Daoy (cell line): Measurements from ENCODE around the gene MLN. TPM values are rescaled to one million over a fixed set of nuclear protein-coding genes. Genes with fewer than 3 reads are reported as not detected.

Source experiments
- DNase-seq: peaks from one replicate; pipeline ENCODE4 v3.0.0-alpha.2; 2015; ENCODE audit warnings: low read depth
- total RNA-seq: library from RNA; depleted of rRNA; stranded (reverse); fragments of >200 nt; shearing (Covaris generic); gene quantifications from 2 replicates; pipeline ENCODE4 v1.2.3, GENCODE V29; 2014

Gene MLN
- total RNA-seq, 1 experiment from 2014 or later: not detected

GRCh38 chr6:33788694-33789549 lies 14.9 kb downstream of the MLN start, which contains the start of gene LEMD2:
Gene LEMD2, minus strand, starts transcription at chr6:33789130. Its CDS starts 14 bp downstream, at chr6:33789116.
- peak; percentile 99 for DNase-seq

DNA sequence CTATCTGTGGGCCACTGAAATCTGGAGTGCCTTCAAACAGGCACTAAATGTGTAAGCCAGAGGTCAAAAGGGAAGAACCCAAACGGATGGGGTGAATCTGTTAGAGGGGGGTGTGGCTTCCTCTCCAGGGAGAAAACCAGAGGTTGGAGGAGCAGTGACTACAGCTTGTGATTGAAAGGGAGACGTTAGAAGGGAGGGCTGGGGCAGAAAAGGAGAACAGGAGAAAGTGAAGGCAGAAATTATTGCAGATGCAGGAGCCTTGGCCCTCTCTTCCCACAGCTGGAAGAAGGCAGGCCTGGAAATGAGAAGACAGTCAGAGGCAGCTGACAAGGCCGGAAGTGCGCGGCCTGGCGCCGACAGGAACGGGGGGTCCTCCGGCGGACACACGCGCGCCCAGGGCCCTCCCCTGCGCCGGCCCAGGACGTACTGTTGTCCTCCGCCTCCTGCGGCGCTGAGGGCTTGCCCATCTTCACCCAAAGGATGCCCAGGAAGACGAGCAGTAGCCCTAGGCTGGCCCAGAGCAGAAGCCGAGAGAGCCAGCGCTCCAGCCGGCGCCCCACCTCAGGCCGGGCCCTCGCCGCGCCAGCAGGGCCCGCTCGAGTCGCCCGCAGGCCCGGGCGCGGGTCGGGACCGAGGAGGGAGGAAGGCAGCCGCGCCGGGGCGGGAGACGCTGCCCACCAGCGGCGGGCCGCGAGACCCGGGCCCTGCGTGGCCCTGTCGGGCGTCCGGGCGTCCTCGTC lies 15.7 kb downstream of the MLN start:
- DNase-seq: peak; percentile 91

DNA sequence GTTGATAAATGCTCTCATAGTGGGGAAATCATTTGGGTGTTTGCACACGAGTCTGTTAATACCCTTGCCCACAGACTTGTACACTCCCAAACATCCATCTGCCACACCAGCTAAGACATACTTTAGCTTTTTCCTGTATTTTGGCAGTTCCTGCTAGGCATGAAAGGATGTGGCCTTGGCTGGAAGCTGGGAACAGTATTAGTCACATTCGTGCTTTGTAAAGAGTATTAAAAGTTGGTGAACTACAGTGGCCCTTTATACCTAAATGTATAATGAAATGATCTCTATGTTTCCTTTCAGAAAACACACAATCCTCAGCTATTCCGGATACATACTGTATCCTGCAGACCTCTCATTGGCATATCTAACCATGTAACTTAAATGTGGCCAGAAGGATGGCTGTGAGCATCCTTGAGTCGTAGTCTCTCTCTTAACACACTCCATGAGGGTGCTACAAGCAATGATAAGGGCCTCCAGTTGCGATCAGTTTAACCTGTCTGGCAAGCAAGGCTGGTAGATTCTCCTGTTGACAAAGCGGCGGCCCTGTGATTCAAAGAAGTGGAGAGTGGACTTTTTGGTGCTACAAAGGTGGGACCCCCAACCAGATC lies 16.4 kb downstream of the MLN start:
- DNase-seq: no peak

DNA sequence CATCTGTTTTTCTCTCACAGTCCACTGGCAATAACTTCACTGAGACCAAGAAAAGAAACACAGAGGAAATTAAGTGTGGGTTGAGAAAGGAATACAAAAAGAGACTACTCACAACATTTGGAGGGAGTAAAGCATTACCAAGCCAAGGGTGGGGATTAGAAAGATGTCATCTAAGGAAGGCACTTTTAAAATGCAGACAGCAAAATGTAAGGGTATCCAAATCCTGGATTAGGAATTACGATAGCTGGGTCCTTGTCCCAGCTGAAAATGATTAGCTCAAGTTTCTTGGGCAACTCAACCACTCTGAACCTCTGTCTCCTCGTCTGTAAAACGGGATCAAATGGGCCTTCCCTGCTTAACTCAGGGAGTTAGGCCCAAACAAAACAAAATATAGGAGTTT lies 17.1 kb downstream of the MLN start:
- no peak for DNase-seq

- peak; percentile 92 for DNase-seq
These were observed 18.0 kb downstream of the MLN start for GRCh38 chr6:33785778-33786177.

DNA sequence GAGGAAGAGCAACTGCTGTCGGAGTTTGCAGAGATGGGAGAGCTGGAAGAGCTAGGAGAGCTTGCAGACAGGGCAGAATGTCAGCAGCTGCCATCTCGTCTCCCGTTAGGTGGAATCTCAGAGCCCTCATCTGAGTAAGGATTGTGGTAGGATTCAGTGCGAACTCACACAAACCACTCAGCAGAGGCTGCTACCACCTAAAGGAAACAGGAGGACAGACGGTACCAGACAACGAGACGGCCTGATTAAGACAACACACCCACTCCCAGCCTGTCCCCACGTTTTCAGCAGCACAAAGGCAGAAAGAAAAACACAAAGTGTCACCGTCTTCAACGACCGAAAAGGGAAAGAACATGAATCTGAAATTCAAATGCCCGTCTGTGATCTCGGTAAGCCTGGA lies 19.0 kb downstream of the MLN start:
- no peak for DNase-seq

DNA sequence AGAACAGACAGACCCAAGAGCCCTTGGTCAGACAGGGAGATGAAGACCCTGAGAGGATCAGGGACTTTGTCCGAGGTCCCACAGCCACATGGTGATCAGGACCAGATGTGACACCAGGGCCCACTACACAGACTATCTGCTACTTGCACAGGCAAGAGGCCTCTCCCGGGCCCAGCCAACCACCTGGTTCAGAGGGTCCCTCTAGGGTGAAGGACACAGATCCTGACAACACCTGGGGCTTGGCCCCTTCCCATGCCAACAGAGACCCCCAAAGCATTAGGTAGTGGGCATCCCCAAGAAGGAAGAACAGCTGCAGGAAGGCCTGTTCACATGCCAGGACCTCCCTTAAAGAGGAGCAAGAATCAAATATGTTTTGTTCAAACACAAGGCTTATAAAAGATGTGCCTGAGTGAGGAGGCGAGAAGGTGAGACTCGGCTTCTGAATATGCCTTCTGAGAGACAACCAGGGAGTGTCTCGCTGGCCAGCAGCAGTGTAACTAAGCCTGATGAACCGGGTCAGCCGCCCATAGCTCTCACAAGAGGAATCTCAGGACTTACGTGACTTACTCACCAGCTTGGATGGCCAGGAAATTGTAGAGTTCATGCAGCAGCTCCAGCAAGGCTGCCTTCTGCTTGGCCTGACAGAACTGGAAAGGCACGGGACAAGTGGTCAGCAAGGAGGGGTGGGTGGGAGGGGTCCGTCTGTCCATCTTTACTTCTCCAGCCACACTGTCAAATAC lies 19.9 kb downstream of the MLN start:
- DNase-seq: no peak

GRCh38 chr6:33782561-33782960 lies 21.2 kb downstream of the MLN start:
- no peak for DNase-seq

DNA sequence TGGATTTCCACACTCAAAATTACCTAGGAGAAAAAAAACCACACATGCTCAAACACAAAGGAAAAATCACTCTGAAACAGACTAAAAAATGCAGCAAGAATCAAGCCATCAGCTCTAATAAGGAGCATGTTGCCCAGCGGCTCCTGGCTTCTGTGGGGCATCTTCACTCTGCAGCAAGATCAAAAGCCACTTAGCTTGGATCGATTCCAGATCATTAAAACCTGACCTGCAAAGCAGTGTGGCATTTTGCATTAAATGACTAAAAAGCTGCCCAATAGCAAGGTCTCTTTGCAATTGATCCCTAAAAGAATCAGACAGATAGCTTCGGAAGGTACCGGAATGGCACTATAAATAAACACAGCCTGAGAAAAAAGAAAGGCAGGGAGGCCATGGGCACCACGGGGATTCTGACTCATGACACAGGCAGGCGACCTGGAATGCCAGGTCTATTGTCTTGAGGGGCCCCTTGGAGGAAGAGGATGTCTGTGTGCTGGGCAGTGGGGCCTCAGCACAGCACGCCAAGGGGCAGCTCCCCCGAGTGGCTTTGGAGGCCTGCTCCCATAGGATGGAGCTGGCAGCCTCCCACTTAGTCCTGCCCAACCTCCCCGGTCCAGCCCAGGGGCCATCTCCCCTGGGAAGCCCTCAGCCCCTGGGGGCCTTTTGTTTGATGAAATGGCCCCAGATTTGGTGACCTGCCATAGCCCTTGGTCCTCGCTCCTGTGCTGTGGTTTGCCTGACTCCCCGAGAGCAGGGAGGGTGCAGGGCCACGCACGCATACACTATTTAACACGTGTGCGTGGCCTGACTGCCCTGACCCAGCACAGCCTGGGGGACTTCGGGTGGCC lies 22.4 kb downstream of the MLN start:
- peak; percentile 96 for DNase-seq

- no peak for DNase-seq
These were observed 23.9 kb downstream of the MLN start for GRCh38 chr6:33779895-33780294.

DNA sequence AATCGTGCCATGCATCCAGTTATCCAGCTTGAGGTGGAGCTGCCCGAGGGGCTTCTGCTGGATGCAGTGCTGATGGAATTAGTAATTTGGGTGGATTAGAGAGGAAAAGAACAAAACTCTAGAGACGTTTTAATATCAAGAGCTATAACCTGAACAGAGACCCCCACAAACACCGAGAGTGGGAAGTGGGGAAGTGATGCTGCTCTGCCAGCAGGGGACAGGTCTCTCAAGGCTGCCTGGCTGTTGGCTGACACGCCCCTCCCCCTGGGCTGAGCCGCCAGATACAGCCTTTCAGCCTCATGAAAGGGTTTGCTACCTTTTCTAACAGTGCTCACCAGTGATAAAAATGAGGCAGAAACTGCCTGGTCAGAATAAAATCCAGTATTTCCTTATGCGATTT lies 24.5 kb downstream of the MLN start:
- DNase-seq: no peak

DNA sequence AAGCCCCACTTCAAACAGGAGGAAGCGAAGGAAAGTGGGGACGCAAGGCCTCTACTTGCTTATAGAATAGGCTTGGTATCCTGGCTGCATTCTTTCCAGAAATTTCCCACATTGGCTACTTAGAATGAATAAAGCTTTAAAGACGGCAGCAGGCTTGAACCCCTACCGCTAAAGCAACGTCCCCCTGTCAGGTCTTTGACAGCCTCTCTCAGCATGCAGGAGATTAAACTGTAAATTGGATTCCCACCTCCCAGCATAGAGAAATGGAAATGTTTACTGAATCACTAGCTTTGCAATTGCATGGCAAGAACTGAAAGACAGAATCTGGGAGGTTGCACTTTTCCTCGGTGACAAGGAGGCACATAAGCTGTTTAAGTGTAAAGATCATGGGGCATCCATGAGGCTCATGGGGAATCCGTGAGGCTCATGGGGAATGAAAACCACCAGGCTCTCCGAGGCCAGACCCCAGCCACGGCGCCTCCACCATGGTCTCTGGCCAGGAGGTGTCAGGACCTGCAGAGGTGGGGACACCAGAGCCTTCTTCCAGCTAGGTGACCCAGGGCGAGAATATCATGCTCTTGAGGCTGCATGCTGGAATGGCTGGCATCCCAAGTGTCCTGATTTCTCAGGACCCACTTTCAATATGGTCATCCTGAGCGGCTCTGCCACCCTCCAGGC lies 25.2 kb downstream of the MLN start:
- DNase-seq: no peak

DNA sequence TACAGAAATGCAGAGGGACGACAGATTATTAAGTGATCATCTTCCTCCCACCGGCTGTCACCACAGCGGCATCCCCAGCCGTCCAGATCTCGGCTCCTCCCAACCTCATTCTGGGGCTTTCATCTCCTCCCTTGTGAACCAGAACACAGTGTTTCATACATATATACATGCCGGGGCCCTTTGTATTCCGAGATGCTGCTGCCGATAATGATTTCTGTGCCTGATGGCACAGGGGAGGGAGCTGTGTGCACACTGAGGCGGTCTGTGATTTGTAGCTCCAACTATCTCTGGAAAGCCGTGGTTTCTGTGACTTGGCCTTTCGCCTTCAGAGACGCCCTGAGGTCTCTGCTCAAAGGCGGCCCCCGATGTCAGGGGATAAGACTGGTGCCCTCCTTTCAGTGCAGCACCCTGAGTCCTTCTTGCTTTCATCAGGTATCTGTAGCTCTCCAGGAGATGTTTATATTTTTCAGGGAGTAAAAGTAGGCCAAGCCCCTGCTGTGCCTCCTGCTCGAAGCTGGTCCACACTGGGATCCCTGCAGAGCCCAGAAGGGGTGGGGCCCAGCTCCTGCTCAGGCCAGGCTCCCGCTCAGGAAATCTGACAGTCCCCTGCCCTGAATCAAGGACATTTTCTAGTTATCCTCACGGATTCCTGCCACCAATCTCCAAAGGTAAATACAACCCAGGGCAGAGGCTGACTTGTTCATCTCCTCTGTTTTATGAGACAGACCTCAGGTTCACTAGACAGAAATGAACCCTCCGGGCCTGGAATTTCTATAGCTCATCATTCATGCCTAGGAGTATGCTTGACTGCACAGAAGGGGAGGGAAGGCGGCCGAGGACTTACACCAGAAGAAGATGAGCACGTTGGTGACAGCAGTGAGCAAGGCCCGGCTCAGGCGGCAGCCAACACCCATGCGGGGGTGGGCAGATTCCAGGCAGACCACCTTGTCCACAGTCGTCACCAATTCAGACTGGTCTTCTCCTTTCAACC lies 26.1 kb downstream of the MLN start:
- no peak for DNase-seq

GRCh38 chr6:33776764-33777163 lies 27.0 kb downstream of the MLN start:
- DNase-seq: no peak

GRCh38 chr6:33776186-33776585 lies 27.6 kb downstream of the MLN start:
- no peak for DNase-seq

- DNase-seq: no peak
These were observed 29.0 kb downstream of the MLN start for GRCh38 chr6:33774774-33775173.

- no peak for DNase-seq
These were observed 30.8 kb downstream of the MLN start for GRCh38 chr6:33772902-33773472.

- DNase-seq: no peak
These were observed 31.5 kb downstream of the MLN start for GRCh38 chr6:33772082-33772830.
